ENCODE results near the gene MUC4. TPM values are rescaled to one million over a fixed set of nuclear protein-coding genes. Genes with fewer than 3 reads are reported as not detected.
A peak's percentile ranks its signal among the peaks of the same experiment; 100 is the strongest.

The MUC4 gene
- total and polyA plus RNA-seq, 2 of the 4 experiments (the other 2 are of a cell fraction) = not detected

DNA sequence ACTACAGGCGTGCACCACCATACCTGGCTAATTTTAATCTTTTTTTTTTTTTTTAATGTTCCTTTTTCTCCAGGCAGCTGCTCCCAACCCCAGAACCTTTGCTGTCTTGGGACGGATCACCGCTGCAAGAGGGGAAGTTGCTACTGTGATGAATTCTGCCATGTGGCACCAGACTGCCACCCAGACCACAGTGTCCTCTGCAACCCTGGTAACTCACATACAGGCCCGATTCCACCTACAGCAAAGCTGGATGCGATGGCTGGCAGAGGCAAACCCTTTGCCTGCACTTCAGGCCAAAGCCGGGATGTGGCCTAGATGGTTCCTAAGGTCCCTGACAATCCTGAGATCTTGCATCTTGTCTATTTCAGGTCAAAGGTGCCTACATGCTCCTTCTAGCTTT is 103.7 kb downstream of the MUC4 start:
- Histone ChIP-seq H3K36me3 (ENCODE audit: control insufficient read depth, insufficient read depth, low read length) (no peaks in the 10 kb centered on the region), H3K4me2 (ENCODE audit: low read depth, low read length) (no peak overlapping the region), H4K5ac (ENCODE audit: low read depth, low read length) (no peak overlapping the region), H2BK5ac (ENCODE audit: low read depth, low read length, poor library complexity, severe bottlenecking) (no peak overlapping the region), H4K91ac (ENCODE audit: insufficient read depth, low read depth, low read length) (no peak overlapping the region), H3K9me3 (ENCODE audit: control insufficient read depth, insufficient read depth, low read length) (0 out of 2 replicates have a peak, but pooled peaks cover 2% of the 10 kb centered on the region), H3K4me3 (ENCODE audit: insufficient read depth, low read depth, low read length) (no peak overlapping the region), H2AFZ (replicated peaks; ENCODE audit: low read length, poor library complexity) (no peak overlapping the region), H4K8ac (ENCODE audit: low read depth in 2 of 2, low read length in 2 of 2) (no peak overlapping the region), H2AK9ac (replicated peaks; ENCODE audit: low read depth, low read length, poor library complexity) (peak overlapping the region; percentile 55), H3K9ac (ENCODE audit: low read depth, low read length) (no peak overlapping the region), H3K79me1 (ENCODE audit: low read depth in 1 of 2, low read length in 2 of 2) (no peaks in the 10 kb centered on the region), H4K20me1 (ENCODE audit: insufficient read depth, low read length) (no peaks in the 10 kb centered on the region), H3K27me3 (ENCODE audit: control insufficient read depth, insufficient read depth, low read length) (peaks cover 12% of the 10 kb centered on the region), H2AK5ac (ENCODE audit: low read depth, low read length) (no peak overlapping the region), H3K56ac (ENCODE audit: extremely low read depth, insufficient read depth, low read length) (no peak overlapping the region), H2BK120ac (ENCODE audit: low read depth, low read length) (no peak overlapping the region), H3K27ac (ENCODE audit: insufficient read depth, low read length) (no peak overlapping the region), H2BK15ac (ENCODE audit: low read depth, low read length) (no peak overlapping the region), H3K4me1 (ENCODE audit: control insufficient read depth, insufficient read depth, low read length) (peaks cover 2% of the 10 kb centered on the region; the same call in 1 of the 2 replicates), H3K9me1 (ENCODE audit: insufficient read depth, low read length) (peaks cover 6% of the 10 kb centered on the region), H3K18ac (ENCODE audit: low read depth, low read length) (no peak overlapping the region), H3K23ac (ENCODE audit: low read depth, low read length) (no peak overlapping the region), H3K14ac (replicated peaks; ENCODE audit: low read depth, low read length) (no peak overlapping the region), H2BK20ac (ENCODE audit: low read depth, low read length) (no peak overlapping the region), H3K4ac (ENCODE audit: low read depth, low read length) (no peak overlapping the region)
- intact Hi-C loops (cut with micrococcal nuclease) (no loop called here), dilution Hi-C loops (cut with HindIII; ENCODE audit: low sequenced_read_pairs, unreplicated experiment) (no loop called here), in situ Hi-C loops (cut with MboI; ENCODE audit: low sequenced_read_pairs) (no loop called here)
- ATAC-seq (ENCODE audit: low read depth) (no peak), DNase-seq (no peak)
- WGBS, 2 experiments (ENCODE audit: extremely low coverage in 2 of 2, insufficient read length in 1 of 2) = 81% methylated on average over 5 of the region's 6 CpGs; no CpG with 5 or more reads in 1 of the 2 experiments
- no TSS peak for BruUV-seq (replicated peaks)
- TF ChIP-seq, protein P1, sequence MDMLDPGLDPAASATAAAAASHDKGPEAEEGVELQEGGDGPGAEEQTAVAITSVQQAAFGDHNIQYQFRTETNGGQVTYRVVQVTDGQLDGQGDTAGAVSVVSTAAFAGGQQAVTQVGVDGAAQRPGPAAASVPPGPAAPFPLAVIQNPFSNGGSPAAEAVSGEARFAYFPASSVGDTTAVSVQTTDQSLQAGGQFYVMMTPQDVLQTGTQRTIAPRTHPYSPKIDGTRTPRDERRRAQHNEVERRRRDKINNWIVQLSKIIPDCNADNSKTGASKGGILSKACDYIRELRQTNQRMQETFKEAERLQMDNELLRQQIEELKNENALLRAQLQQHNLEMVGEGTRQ (IDR thresholded peaks at IDR 0.05; ENCODE audit: low read depth, low read length) = no peak
- TF ChIP-seq MAZ (IDR thresholded peaks at IDR 0.05; ENCODE audit: borderline replicate concordance, low read depth, low read length) (no peak), RCOR1 (IDR thresholded peaks at IDR 0.05; ENCODE audit: insufficient replicate concordance, low read length) (no peak), RAD21 (IDR thresholded peaks at IDR 0.05; ENCODE audit: low read length) (no peak), SMC3 (IDR thresholded peaks at IDR 0.05; ENCODE audit: low read depth, low read length) (no peak), CEBPB (IDR thresholded peaks at IDR 0.05; ENCODE audit: low read depth, low read length) (no peak), MXI1 (IDR thresholded peaks at IDR 0.05; ENCODE audit: borderline replicate concordance, low read depth, low read length) (no peak), CHD1 (IDR thresholded peaks at IDR 0.05; ENCODE audit: low read depth, low read length) (no peak), FOS (IDR thresholded peaks at IDR 0.05; ENCODE audit: low read depth, low read length) (no peak), NFE2L2 (IDR thresholded peaks at IDR 0.05; ENCODE audit: low read depth, low read length) (no peak), ELK1 (IDR thresholded peaks at IDR 0.05; ENCODE audit: borderline replicate concordance, low read depth, low read length) (no peak), MAFK (IDR thresholded peaks at IDR 0.05; ENCODE audit: low read depth, low read length) (no peak), BHLHE40 (IDR thresholded peaks at IDR 0.05; ENCODE audit: low read depth, low read length) (no peak), RFX5 (IDR thresholded peaks at IDR 0.05; ENCODE audit: low read depth, low read length) (no peak), POLR2A (IDR thresholded peaks at IDR 0.05; ENCODE audit: low read depth, low read length) (no peak)
- TF ChIP-seq, protein P2, sequence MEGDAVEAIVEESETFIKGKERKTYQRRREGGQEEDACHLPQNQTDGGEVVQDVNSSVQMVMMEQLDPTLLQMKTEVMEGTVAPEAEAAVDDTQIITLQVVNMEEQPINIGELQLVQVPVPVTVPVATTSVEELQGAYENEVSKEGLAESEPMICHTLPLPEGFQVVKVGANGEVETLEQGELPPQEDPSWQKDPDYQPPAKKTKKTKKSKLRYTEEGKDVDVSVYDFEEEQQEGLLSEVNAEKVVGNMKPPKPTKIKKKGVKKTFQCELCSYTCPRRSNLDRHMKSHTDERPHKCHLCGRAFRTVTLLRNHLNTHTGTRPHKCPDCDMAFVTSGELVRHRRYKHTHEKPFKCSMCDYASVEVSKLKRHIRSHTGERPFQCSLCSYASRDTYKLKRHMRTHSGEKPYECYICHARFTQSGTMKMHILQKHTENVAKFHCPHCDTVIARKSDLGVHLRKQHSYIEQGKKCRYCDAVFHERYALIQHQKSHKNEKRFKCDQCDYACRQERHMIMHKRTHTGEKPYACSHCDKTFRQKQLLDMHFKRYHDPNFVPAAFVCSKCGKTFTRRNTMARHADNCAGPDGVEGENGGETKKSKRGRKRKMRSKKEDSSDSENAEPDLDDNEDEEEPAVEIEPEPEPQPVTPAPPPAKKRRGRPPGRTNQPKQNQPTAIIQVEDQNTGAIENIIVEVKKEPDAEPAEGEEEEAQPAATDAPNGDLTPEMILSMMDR (conservative IDR thresholded peaks at IDR 0.05; ENCODE audit: low read depth, low read length) = no peak
- POLR2A ChIA-PET (ENCODE audit: unreplicated experiment) = no interaction called here
- CTCF ChIA-PET = no interaction called here

Measured in IMR-90 (cell line).